Germinal center (tissue), 1 donor: ENCODE results near the gene KIAA1549.
A peak's percentile ranks its signal among the peaks of the same experiment; 100 is the strongest.

Experiments
- DNase-seq: peaks from one replicate; pipeline ENCODE4 v3.0.0; 2012; ENCODE audit warnings: mixed read lengths, low spot score

KIAA1549 gene

DNA sequence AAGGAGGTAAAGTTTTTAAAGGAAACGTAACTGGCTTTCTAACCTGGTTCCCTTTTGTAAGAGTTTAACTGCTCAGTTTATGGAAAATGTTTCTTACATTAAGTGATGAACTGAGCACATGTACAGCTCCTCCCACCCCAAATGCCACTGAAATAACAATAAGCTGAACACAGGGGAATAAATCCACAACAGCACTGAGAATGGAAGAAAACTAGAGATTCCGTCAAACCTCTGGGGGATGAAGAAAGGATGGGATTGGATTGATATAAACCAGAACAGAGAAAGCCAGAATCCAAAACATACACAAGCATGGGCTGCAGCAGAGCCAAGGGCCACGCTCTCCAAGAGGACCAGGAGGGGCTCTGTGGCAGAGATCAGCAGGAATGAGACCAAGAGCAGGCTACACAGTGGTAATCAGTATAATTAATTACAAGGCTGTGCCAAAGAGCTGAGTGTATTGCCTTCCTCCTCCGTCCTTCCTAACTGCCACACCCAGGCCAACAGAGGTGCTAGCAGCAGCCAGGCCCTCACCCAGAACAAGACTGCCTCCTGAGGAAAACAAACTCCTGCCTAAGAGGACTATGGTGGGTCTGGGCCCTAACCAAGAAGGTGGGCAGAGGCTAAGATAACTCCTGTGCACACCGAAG, 73.9 kb downstream of the KIAA1549 start:
- no peak for DNase-seq

GRCh38 chr7:138903859-138904435, 77.2 kb downstream of the KIAA1549 start:
- DNase-seq: no peak

DNA sequence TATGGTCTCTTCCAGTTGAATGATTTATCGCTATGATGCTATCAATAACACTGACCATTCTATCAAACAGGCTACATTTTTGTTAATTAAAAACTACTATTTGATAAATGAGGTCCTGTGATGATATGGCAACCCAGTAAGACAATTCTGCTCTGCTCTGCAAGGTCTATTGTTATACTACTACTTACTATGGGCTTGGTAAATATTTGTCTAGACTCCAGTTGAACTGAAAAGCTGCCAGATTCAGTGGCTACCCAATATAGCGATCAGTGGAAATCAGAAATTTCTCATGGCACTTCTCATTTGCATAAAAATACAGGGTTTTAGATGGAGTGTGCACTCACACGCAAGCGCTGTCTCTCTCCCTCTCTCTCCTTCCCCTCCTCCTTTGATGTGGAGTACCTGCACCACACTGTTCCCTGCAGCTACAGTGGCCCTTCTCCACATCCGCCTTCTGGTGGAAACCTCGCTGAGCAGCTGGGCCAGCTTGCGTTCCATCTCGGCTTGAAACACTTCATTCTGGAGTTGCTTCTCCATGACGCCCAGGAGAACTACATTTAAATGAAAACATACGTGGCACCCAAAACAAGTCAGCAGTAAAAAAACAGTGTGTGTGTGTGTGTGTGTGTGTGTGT, 77.9 kb downstream of the KIAA1549 start:
- DNase-seq: no peak

DNA sequence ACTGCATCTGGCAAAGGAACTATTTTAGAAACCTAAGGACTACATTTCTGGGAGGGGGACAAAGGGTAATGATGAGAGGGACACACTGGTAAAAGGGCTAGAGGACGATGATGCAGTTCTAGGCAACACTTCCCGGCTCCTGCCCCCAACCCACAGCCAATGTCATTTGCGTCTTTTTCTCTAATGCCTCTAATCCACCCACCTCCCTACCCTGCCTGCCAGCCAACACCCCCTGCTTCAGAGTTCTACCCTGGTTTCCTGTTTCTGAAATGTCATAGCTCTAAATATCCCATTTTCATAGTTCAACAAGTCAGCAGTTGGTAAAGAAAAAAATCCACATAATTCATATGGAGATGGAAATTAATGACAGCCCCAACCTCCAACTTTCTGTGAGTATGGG, 79.0 kb downstream of the KIAA1549 start:
- no peak for DNase-seq

GRCh38 chr7:138900035-138900828, 81.0 kb downstream of the KIAA1549 start:
- DNase-seq: no peak

- DNase-seq: no peak
Measured at GRCh38 chr7:138898802-138899201, 82.4 kb downstream of the KIAA1549 start.

- no peak for DNase-seq
Measured at GRCh38 chr7:138898255-138898654, 82.9 kb downstream of the KIAA1549 start.

DNA sequence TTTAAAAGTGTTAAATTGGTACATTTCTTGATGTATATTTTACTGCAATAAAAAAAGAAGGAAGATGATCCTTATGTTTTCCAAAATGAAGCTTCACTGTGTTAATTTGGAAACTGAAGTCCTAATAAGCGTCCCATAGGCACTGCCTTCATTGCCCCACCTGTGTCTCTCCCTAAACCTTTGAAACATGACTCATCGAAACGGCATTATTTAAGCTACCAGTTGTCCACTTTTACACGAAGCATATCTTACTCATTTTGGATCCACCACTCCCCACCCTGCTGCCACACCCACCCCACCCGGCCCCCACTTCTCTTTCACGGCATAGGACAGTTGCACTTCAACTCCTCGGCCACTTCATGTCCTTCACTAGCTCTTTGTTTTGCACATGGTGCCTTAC, 85.5 kb downstream of the KIAA1549 start:
- no peak for DNase-seq

DNA sequence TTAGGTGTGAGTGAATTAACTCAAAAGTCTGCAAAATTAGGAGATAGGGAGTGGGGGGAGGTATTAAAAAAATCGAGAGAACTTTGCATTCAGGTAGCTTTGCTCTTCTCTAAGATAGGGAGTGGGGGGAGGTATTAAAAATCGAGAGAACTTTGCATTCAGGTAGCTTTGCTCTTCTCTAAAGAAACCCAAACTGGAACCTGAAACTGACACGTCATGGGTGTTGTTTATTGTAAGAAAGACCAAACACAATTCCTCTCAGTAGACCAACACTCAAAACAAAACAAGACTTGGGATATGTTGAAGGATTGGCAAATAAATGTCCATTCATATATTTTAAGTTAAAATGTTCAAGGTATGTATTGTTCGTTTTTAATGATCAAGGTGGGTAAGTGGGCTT, 87.9 kb downstream of the KIAA1549 start:
- DNase-seq: no peak

- no peak for DNase-seq
Measured at GRCh38 chr7:138892812-138893211, 88.4 kb downstream of the KIAA1549 start.

GRCh38 chr7:138892006-138892630, 89.1 kb downstream of the KIAA1549 start:
- DNase-seq: no peak

GRCh38 chr7:138891446-138891810, 89.8 kb downstream of the KIAA1549 start:
- DNase-seq: no peak

DNA sequence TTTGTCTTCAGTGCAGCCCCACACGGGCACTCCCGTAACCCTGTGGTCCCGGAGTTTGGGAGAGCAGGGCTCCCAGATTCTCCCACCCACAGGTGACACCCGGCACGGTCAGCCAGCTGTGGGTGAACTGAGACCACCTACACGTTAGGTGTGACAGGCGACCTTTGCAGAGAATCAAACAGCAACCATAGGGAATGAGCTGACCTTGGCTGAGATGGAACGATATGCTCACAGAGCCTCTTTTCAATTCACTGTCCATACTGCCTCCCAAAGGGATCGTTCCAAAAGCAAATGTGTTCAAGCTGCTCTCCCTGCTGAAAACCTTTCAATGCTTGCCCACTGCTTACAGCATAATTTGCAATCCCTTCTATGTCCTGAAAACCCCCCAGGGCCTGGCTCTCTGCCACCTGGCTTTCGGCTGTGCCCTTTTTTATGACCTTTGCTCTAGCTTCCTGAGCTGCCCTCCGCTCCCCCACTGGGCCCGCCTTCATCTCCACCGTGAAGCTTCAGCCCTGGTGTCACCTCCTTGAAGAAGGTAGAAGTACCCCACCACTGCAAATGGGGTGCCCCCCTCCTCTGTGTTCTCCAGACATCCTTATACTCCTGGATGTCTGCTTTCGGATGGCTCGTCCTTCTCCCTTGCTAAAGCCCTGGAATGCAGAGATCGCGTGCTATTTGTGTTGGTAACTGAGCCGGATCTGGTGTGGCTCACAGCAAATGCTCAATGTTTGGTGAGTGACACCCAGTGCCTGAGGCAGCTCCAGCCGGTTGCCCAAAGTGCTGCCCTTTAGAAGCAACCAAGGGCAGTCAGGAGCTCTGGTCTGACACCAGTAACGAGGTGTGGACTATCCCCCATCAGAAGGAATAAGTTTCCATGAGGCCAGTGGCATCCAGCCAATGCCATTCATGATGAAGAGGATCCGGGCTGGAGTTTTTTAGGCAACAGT, 90.4 kb downstream of the KIAA1549 start:
- no peak for DNase-seq

DNA sequence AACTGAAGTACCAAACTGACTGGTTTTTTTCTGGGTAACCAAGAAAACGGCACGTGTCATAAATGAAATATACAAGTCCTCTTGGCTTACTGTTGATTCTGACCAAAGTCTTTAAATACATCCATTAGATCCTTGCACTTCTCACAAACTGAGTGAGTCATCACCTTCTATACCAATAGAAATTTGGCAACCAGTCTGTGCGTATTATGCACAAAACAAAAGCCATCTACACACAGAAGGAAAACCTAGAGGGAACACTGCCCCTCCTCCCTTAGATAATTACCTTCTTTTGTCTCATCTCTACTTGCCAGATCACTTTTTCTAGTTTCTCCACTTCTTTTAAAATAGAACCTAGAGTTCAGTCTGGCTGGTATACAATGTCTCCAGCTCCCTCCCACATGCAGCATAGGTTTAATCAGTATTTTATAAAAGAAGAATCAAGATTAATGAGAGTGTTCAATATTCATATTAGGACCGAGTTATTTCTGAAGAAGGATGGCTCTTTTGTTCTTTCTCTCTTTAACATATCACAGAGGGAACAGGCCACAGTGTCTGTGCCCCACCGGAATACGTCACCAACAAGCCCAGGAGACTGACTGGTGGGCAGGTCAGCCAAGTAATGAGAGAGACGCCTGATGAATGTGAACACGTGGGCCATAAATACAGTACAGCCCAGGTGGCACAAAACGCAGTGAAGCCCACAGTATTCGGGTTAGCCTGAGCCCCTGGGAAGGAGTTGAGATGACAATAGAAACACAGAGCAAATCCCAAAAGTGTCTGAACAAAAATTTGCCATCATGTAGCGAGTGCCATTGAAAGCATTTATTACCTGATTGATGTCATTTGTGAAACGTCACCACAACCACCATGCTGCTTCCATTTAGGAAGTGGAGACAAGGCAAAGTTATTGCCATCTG, 91.3 kb downstream of the KIAA1549 start:
- no peak for DNase-seq

DNA sequence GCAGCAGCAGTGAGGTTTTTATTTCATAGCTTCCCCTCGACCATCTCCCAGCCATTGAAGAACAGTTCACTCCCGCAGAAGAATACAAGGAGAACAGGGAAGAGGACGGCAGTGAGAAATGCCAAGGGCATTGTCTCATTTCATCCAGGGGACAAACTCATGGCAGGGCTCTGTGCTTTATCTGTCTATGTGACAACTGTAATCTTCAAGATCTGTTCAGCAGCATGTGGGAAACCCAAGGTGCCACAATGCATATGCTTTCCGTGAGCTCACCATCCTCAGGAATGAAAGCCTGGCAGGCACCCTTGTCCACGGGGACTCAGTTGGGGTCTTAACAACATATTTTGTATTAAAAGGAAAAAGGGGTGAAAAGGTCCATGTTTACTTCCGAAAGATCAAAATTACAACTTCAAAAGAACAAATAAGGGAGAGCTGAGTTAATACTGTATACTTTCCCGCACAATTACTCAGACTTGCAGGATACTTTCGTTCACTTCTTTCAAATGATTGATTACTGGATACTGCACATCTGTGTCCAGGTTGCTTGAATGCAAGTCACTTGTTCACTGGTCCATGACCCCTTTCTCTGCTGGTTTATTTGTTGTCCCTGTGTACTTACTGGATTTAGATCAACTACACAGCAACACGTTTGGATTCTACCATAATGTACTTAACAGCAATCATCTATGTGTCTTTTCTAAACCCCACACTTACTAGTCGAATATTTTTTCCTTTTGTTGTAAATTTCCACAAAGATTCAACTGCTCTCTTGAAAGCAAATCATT, 93.1 kb downstream of the KIAA1549 start:
- no peak for DNase-seq

DNA sequence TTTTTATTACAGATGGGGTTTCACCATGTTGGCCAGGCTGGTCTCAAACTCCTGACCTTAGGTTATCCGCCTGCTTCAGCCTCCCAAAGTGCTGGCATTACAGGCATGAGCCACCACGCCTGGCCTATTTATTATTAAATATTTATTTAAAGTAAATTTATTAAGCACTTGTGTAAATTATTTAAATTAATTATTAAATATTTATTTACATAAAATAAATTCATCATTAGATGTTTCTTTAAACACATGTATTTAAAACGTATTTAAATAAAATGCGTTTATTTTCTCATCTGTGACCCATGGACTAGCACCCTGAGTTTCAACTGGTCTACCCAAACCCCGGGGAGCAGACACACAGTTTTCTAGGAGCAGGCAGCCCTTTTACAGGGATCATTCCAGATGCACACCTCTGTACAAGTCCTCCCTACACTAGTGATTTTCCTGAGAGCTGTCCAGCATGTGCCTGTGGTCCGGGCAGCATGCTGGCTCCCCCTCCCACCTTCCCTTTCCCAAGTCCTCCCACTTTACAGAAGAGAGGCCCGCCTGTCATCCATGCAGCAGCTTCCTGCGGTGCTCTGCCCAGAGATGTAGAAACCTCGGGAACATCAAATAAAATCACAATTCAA, 94.0 kb downstream of the KIAA1549 start:
- DNase-seq: no peak

GRCh38 chr7:138886501-138886917, 94.7 kb downstream of the KIAA1549 start:
- DNase-seq: peak; percentile 68

- no peak for DNase-seq
Measured at GRCh38 chr7:138885383-138886147, 95.6 kb downstream of the KIAA1549 start.
